SJSA1 (cell line): ENCODE data around the gene DENND2D. TPM values are rescaled to one million over a fixed set of nuclear protein-coding genes. Genes with fewer than 3 reads are reported as not detected.
A peak's percentile ranks its signal among the peaks of the same experiment; 100 is the strongest.

Experiments
- DNase-seq, 2 experiments: peaks; one replicate each; pipeline ENCODE4 v3.0.0-alpha.2; 2015 to 2020; ENCODE audit warnings: low spot score in 2 of 2, low read depth in 1 of 2
- H3K27ac ChIP-seq: fragments of 250-450 bp; sonication (Bioruptor Pico); 2 replicates; pipeline ENCODE4 v1.5.1; 2020; ENCODE audit warnings: mild to moderate bottlenecking, moderate library complexity
- H3K27me3 ChIP-seq: fragments of 250-450 bp; sonication (Bioruptor Pico); replicated peaks from 2 replicates; pipeline ENCODE4 v1.5.1; 2020; ENCODE audit warnings: mild to moderate bottlenecking, moderate library complexity
- H3K36me3 ChIP-seq: fragments of 250-450 bp; sonication (Bioruptor Pico); 2 replicates; pipeline ENCODE4 v1.5.1; 2020; ENCODE audit warnings: mild to moderate bottlenecking
- H3K4me1 ChIP-seq: fragments of 250-450 bp; sonication (Bioruptor Pico); replicated peaks from 2 replicates; pipeline ENCODE4 v1.6.1; 2021; ENCODE audit warnings: mild to moderate bottlenecking
- H3K4me3 ChIP-seq: fragments of 250-450 bp; sonication (Bioruptor Pico); 2 replicates; pipeline ENCODE4 v1.5.1; 2020; ENCODE audit warnings: mild to moderate bottlenecking
- H3K9me3 ChIP-seq: fragments of 250-450 bp; sonication (Bioruptor Pico); replicated peaks from 2 replicates; pipeline ENCODE4 v1.5.1; 2020; ENCODE audit warnings: mild to moderate bottlenecking
- total RNA-seq: library from RNA; depleted of rRNA; stranded (reverse); fragments of >200 nt; shearing (Covaris generic); gene quantifications from 2 replicates; pipeline ENCODE4 v1.2.3, GENCODE V29; 2014

Gene DENND2D
- total RNA-seq, 1 experiment from 2014 or later = not detected

GRCh38 chr1:111203681-111204200, 3.3 kb upstream of the DENND2D start:
- peaks cover 12% of the 10 kb centered on the region for H3K4me1 ChIP-seq
- no peak for DNase-seq
- H3K27ac ChIP-seq = no peak overlapping the region
- H3K9me3 ChIP-seq = no peaks in the 10 kb centered on the region
- H3K4me3 ChIP-seq = peak overlapping the region; percentile 35
- H3K27me3 ChIP-seq = peaks cover 32% of the 10 kb centered on the region
- H3K36me3 ChIP-seq = no peaks in the 10 kb centered on the region

GRCh38 chr1:111202707-111203623, 2.5 kb upstream of the DENND2D start:
- Histone ChIP-seq H3K4me1 (peaks cover 12% of the 10 kb centered on the region), H3K27me3 (peaks cover 26% of the 10 kb centered on the region), H3K4me3 (no peak overlapping the region), H3K27ac (no peak overlapping the region), H3K36me3 (no peaks in the 10 kb centered on the region), H3K9me3 (no peaks in the 10 kb centered on the region)
- DNase-seq = no peak

- H3K27me3 ChIP-seq = peaks cover 29% of the 10 kb centered on the region
- H3K36me3 ChIP-seq = no peaks in the 10 kb centered on the region
- no peak overlapping the region for H3K27ac ChIP-seq
- H3K4me3 ChIP-seq = no peak overlapping the region
- peaks cover 12% of the 10 kb centered on the region for H3K4me1 ChIP-seq
- DNase-seq = no peak
- no peaks in the 10 kb centered on the region for H3K9me3 ChIP-seq
Observed at GRCh38 chr1:111202366-111202706, 1.9 kb upstream of the DENND2D start.

GRCh38 chr1:111201275-111202090, 1.0 kb upstream of the DENND2D start:
- peaks cover 12% of the 10 kb centered on the region for H3K4me1 ChIP-seq
- no peak overlapping the region for H3K27ac ChIP-seq
- no peak for DNase-seq
- H3K4me3 ChIP-seq = no peak overlapping the region
- no peaks in the 10 kb centered on the region for H3K36me3 ChIP-seq
- no peaks in the 10 kb centered on the region for H3K9me3 ChIP-seq
- H3K27me3 ChIP-seq = peaks cover 29% of the 10 kb centered on the region

- peaks cover 29% of the 10 kb centered on the region for H3K27me3 ChIP-seq
Observed at GRCh38 chr1:111200802-111201161, 336 bp upstream of the DENND2D start.

GRCh38 chr1:111199329-111199728, 1.1 kb downstream of the DENND2D start:
- Histone ChIP-seq H3K9me3 (no peaks in the 10 kb centered on the region), H3K4me3 (no peak overlapping the region), H3K4me1 (peaks cover 3% of the 10 kb centered on the region), H3K36me3 (no peaks in the 10 kb centered on the region), H3K27ac (no peak overlapping the region), H3K27me3 (peaks cover 16% of the 10 kb centered on the region)
- DNase-seq = no peak

More at GRCh38 chr1:111200802-111201161, 336 bp upstream of the DENND2D start:
- no peak overlapping the region for H3K27ac ChIP-seq
- DNase-seq = no peak
- no peaks in the 10 kb centered on the region for H3K36me3 ChIP-seq
- H3K4me1 ChIP-seq = peaks cover 12% of the 10 kb centered on the region
- H3K4me3 ChIP-seq = no peak overlapping the region
- no peaks in the 10 kb centered on the region for H3K9me3 ChIP-seq

GRCh38 chr1:111198836-111199235, 1.6 kb downstream of the DENND2D start:
- H3K9me3 ChIP-seq = no peaks in the 10 kb centered on the region
- no peak overlapping the region for H3K4me3 ChIP-seq
- H3K27ac ChIP-seq = no peak overlapping the region
- H3K4me1 ChIP-seq = no peaks in the 10 kb centered on the region; the same call in 1 of the 2 replicates
- DNase-seq = no peak
- H3K36me3 ChIP-seq = no peaks in the 10 kb centered on the region
- H3K27me3 ChIP-seq = peaks cover 12% of the 10 kb centered on the region

GRCh38 chr1:111197598-111198284, 2.7 kb downstream of the DENND2D start:
- Histone ChIP-seq H3K27me3 (peaks cover 5% of the 10 kb centered on the region; the same call in 1 of the 2 replicates), H3K4me3 (no peak overlapping the region), H3K27ac (no peak overlapping the region), H3K36me3 (no peaks in the 10 kb centered on the region), H3K4me1 (no peaks in the 10 kb centered on the region), H3K9me3 (no peaks in the 10 kb centered on the region)
- DNase-seq = no peak

- peaks cover 5% of the 10 kb centered on the region; the same call in 1 of the 2 replicates for H3K27me3 ChIP-seq
- no peak overlapping the region for H3K4me3 ChIP-seq
- no peak for DNase-seq
- H3K4me1 ChIP-seq = no peaks in the 10 kb centered on the region
- no peak overlapping the region for H3K27ac ChIP-seq
- H3K36me3 ChIP-seq = no peaks in the 10 kb centered on the region
- no peaks in the 10 kb centered on the region for H3K9me3 ChIP-seq
Observed at GRCh38 chr1:111196213-111196612, 4.2 kb downstream of the DENND2D start.

- Histone ChIP-seq H3K27me3 (peaks cover 5% of the 10 kb centered on the region; the same call in 1 of the 2 replicates), H3K27ac (no peak overlapping the region), H3K9me3 (no peaks in the 10 kb centered on the region), H3K4me3 (no peak overlapping the region), H3K4me1 (no peaks in the 10 kb centered on the region), H3K36me3 (no peaks in the 10 kb centered on the region)
- no peak for DNase-seq
Observed at GRCh38 chr1:111195002-111195684, 5.3 kb downstream of the DENND2D start.

- H3K36me3 ChIP-seq = no peaks in the 10 kb centered on the region
- H3K27me3 ChIP-seq = peaks cover 5% of the 10 kb centered on the region; the same call in 1 of the 2 replicates
- DNase-seq = no peak
- H3K9me3 ChIP-seq = no peaks in the 10 kb centered on the region
- no peak overlapping the region for H3K27ac ChIP-seq
- no peak overlapping the region for H3K4me3 ChIP-seq
- H3K4me1 ChIP-seq = no peaks in the 10 kb centered on the region
Observed at GRCh38 chr1:111193712-111194480, 6.5 kb downstream of the DENND2D start.

GRCh38 chr1:111192658-111193519, 7.6 kb downstream of the DENND2D start:
- Histone ChIP-seq H3K27me3 (peaks cover 4% of the 10 kb centered on the region; the same call in 1 of the 2 replicates), H3K27ac (no peak overlapping the region), H3K36me3 (no peaks in the 10 kb centered on the region), H3K4me3 (no peak overlapping the region), H3K4me1 (no peaks in the 10 kb centered on the region), H3K9me3 (no peaks in the 10 kb centered on the region)
- no peak for DNase-seq
